Fibroblast of pulmonary artery (primary cell): ENCODE results near the gene ITGB4.

ENCODE experiments used
- DNase-seq: peaks from one replicate; pipeline ENCODE4 v3.0.0-alpha.2; 2010; ENCODE audit warnings: low read depth
- H3K4me3 ChIP-seq: replicated peaks from 2 replicates; pipeline ENCODE4 v1.5.1; 2011; ENCODE audit warnings: low read depth, mild to moderate bottlenecking, control low read depth, low read length, moderate library complexity
- TF ChIP-seq, protein P1 (sequence below): IDR thresholded peaks from 2 replicates; pipeline ENCODE4 v1.5.1; 2011; ENCODE audit warnings: mild to moderate bottlenecking, control low read depth, low read length, inconsistent platforms; ENCODE audit errors: missing control alignments

The ITGB4 gene

GRCh38 chr17:75681289-75681688 is 40.0 kb upstream of the ITGB4 start:
- TF ChIP-seq, protein P1, sequence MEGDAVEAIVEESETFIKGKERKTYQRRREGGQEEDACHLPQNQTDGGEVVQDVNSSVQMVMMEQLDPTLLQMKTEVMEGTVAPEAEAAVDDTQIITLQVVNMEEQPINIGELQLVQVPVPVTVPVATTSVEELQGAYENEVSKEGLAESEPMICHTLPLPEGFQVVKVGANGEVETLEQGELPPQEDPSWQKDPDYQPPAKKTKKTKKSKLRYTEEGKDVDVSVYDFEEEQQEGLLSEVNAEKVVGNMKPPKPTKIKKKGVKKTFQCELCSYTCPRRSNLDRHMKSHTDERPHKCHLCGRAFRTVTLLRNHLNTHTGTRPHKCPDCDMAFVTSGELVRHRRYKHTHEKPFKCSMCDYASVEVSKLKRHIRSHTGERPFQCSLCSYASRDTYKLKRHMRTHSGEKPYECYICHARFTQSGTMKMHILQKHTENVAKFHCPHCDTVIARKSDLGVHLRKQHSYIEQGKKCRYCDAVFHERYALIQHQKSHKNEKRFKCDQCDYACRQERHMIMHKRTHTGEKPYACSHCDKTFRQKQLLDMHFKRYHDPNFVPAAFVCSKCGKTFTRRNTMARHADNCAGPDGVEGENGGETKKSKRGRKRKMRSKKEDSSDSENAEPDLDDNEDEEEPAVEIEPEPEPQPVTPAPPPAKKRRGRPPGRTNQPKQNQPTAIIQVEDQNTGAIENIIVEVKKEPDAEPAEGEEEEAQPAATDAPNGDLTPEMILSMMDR, result no peak
- no peak overlapping the region for H3K4me3 ChIP-seq
- no peak for DNase-seq

- TF ChIP-seq, protein P1, result no peak
- peak; percentile 51 for DNase-seq
- no peak overlapping the region for H3K4me3 ChIP-seq
Observed at GRCh38 chr17:75683583-75683982, 37.7 kb upstream of the ITGB4 start.

GRCh38 chr17:75684249-75684648 is 37.0 kb upstream of the ITGB4 start:
- H3K4me3 ChIP-seq, result no peak overlapping the region
- no peak for DNase-seq
- TF ChIP-seq, protein P1, result no peak

DNA sequence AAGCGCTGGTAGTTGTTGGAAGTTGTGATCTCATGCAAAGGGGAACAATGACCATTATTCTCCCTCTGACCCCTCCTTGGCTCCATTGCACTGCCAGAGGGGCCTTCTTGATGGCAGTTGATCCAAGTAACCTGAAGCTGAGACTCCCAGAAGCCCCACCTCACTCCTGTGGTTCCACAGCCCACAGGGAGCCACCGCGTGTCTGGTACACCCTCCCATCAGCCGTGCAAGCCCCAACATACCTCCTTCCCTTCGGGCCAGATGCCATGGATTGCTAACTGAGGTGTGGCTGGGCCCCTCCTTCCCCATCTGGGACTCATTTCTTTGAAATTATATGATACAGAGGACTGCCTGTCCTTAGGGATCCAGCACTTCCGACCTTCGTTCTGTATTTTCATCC is 36.3 kb upstream of the ITGB4 start:
- TF ChIP-seq, protein P1, result no peak
- H3K4me3 ChIP-seq, result no peak overlapping the region
- DNase-seq, result no peak

DNA sequence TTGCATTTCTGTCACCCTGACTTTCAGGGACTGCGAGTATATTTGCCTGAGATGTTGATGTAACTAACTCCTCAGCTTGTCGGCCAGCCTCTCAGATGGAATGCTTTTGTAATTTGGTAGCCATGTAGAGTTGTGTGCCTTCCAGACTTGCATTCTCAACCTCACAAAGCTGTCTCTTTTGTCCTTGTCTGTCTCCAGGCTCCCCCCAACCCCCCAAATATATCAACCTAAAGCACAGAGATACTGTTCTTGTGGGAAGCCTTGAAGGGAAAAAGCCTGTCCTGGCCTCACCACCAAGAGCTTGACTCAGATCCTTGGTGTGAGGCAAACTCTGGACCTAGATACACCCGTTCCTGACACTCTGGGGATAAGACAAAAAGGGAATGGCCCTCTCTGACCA is 35.8 kb upstream of the ITGB4 start:
- TF ChIP-seq, protein P1, result no peak
- H3K4me3 ChIP-seq, result no peak overlapping the region
- DNase-seq, result no peak

DNA sequence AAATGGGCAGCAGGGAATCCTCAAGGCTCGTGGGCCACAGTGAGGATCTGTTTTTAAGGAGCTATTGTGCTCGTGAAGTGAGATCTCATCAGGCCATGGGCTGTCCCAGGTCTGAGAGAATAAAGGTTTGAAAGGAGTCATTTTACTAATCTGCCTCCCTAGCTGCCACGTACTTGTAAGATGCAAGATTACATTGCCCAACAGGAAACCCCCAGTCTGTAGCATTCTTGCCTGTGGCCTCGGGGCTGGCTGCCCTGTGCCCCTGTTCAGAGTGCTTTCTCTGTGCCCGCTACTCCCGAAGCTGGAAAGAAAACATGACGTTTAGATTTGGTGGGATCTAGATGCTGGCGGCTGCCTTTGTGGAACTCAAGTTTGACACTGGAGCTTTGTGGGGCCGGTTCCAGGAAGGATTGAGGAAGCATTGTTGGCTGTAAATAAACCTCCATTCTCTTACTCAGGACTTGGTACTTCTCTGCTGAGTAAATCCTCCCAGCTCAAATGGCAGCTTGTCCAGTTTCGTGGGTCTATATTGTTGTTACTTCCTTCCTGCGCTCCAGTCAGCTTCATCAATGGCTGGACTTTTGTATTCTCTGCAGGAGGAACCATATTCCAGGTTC is 32.9 kb upstream of the ITGB4 start:
- TF ChIP-seq, protein P1, result no peak
- H3K4me3 ChIP-seq, result no peak overlapping the region
- peak; percentile 78 for DNase-seq

DNA sequence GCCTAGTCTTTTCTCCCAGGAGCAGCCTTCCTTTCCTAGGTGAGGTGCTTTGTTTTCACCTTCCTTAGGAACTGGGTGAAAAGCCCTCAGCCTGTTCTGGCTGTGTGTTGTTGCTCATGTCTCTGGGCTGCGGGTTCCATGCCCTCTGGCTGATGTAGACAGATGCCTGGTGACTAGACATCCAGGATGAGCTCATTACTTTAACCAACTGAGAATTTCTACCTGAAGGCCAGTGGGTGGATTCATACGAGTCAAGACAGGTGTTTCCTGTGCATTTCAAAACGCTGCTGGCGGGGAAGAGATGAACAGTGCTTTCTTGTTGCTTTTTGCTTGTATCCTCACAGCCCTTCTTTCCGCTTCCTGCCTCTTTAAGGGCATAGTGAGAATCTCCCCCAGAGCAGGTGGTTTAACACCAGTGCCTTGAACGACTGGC is 31.8 kb upstream of the ITGB4 start:
- no peak overlapping the region for H3K4me3 ChIP-seq
- no peak for DNase-seq
- TF ChIP-seq, protein P1, result no peak
